Smooth muscle cell (in vitro differentiated cells): ENCODE measurements around the gene UBASH3B. TPM values are rescaled to one million over a fixed set of nuclear protein-coding genes. Genes with fewer than 3 reads are reported as not detected.

Source experiments
- DNase-seq: peaks from one replicate; lab custom pipeline; 2025; ENCODE audit not compliant: unreplicated experiment; lab: John Stamatoyannopoulos, UW
- H2AFZ ChIP-seq: fragments of 200-600 bp; sonication (generic); 2 replicates; pipeline ENCODE4 v1.6.0; 2016; ENCODE audit warnings: antibody characterized with exemption, low read depth, mild to moderate bottlenecking
- H3F3A ChIP-seq: fragments of 200-600 bp; sonication (generic); 2 replicates; pipeline ENCODE4 v1.6.0; 2017; ENCODE audit warnings: antibody characterized with exemption, low read depth
- H3K27ac ChIP-seq: fragments of 200-600 bp; sonication (generic); 2 replicates; pipeline ENCODE4 v1.5.1; 2016; ENCODE audit warnings: low read depth, mild to moderate bottlenecking
- H3K27me3 ChIP-seq: fragments of 200-600 bp; sonication (generic); 2 replicates; pipeline ENCODE4 v1.6.1; 2016; ENCODE audit warnings: low read depth, mild to moderate bottlenecking
- H3K36me3 ChIP-seq: fragments of 200-600 bp; sonication (generic); 2 replicates; pipeline ENCODE4 v1.5.1; 2016; ENCODE audit warnings: low read depth
- H3K4me1 ChIP-seq: fragments of 200-600 bp; sonication (generic); 2 replicates; pipeline ENCODE4 v1.5.1; 2016; ENCODE audit warnings: low read depth
- H3K4me2 ChIP-seq: fragments of 200-600 bp; sonication (generic); 2 replicates; pipeline ENCODE4 v1.6.0; 2016; ENCODE audit warnings: mild to moderate bottlenecking
- H3K4me3 ChIP-seq: fragments of 200-600 bp; sonication (generic); 2 replicates; pipeline ENCODE4 v1.5.1; 2016; ENCODE audit warnings: mild to moderate bottlenecking
- H3K79me2 ChIP-seq: fragments of 200-600 bp; sonication (generic); 2 replicates; pipeline ENCODE4 v1.6.0; 2016; ENCODE audit warnings: low read depth, mild to moderate bottlenecking
- H3K9ac ChIP-seq: fragments of 200-600 bp; sonication (generic); 2 replicates; pipeline ENCODE4 v1.6.0; 2016; ENCODE audit warnings: low read depth
- H3K9me3 ChIP-seq: fragments of 200-600 bp; sonication (generic); replicated peaks from 2 replicates; pipeline ENCODE4 v1.5.1; 2016; ENCODE audit warnings: low read depth
- H4K20me1 ChIP-seq: fragments of 200-600 bp; sonication (generic); 2 replicates; pipeline ENCODE4 v1.6.0; 2016; ENCODE audit warnings: low read depth
- CTCF ChIP-seq: fragments of 200-600 bp; sonication (generic); IDR thresholded peaks from 2 replicates; pipeline ENCODE4 v1.5.1; 2017; ENCODE audit warnings: borderline replicate concordance, mild to moderate bottlenecking, antibody characterized with exemption; ENCODE audit not compliant: insufficient read depth, poor library complexity, severe bottlenecking
- WGBS: methylation state at CpG from one replicate; pipeline ENCODE4 v1.1.7; 2016; ENCODE audit warnings: low lambda C conversion rate; 5-methylcytosine and 5-hydroxymethylcytosine counted together
- polyA plus RNA-seq: library from polyadenylated mRNA; unstranded; fragments of >200 nt; fragmentation: Nextera tagmentation; extraction: Ambion mirVana; gene quantifications from 2 replicates; pipeline ENCODE4 v1.2.1, GENCODE V29; 2016
- total RNA-seq: library from RNA; depleted of rRNA; stranded (reverse); fragments of >200 nt; gene quantifications from 2 replicates; pipeline ENCODE4 v1.2.3, GENCODE V29; 2014

UBASH3B gene
- total and polyA plus RNA-seq, 2 experiments from 2014 or later, result 15.8 to 30.5 TPM

GRCh38 chr11:122632181-122632824 is 23.2 kb upstream of the UBASH3B start:
- Histone ChIP-seq H4K20me1 (no peaks in the 10 kb centered on the region), H3K27ac (no peak overlapping the region), H3K9me3 (no peaks in the 10 kb centered on the region), H2AFZ (no peak overlapping the region), H3K9ac (no peak overlapping the region), H3F3A (no peaks in the 10 kb centered on the region), H3K4me2 (no peak overlapping the region), H3K4me1 (peaks cover 3% of the 10 kb centered on the region), H3K36me3 (no peaks in the 10 kb centered on the region), H3K4me3 (no peak overlapping the region), H3K79me2 (no peaks in the 10 kb centered on the region), H3K27me3 (no peaks in the 10 kb centered on the region)
- no peak for TF ChIP-seq CTCF
- 40% methylated on average over 11 of the region's 11 CpGs for WGBS
- DNase-seq, result no peak

GRCh38 chr11:122633219-122633829 is 22.2 kb upstream of the UBASH3B start:
- Histone ChIP-seq H2AFZ (no peak overlapping the region), H3K9me3 (no peaks in the 10 kb centered on the region), H3K4me2 (no peak overlapping the region), H4K20me1 (no peaks in the 10 kb centered on the region), H3K27me3 (no peaks in the 10 kb centered on the region), H3K4me3 (no peak overlapping the region), H3K36me3 (no peaks in the 10 kb centered on the region), H3K27ac (no peak overlapping the region), H3K79me2 (no peaks in the 10 kb centered on the region), H3K4me1 (peaks cover 3% of the 10 kb centered on the region), H3K9ac (no peak overlapping the region), H3F3A (no peaks in the 10 kb centered on the region)
- 62% methylated on average over 8 of the region's 8 CpGs for WGBS
- peak; percentile 57 for TF ChIP-seq CTCF
- no peak for DNase-seq

GRCh38 chr11:122634501-122634900 is 21.0 kb upstream of the UBASH3B start:
- DNase-seq, result no peak
- Histone ChIP-seq H3K4me2 (peak overlapping the region; percentile 35), H3K4me1 (peaks cover 3% of the 10 kb centered on the region), H3K27ac (no peak overlapping the region), H3K79me2 (no peaks in the 10 kb centered on the region), H3K4me3 (no peak overlapping the region), H3K27me3 (no peaks in the 10 kb centered on the region), H4K20me1 (no peaks in the 10 kb centered on the region), H3K9ac (no peak overlapping the region), H3K9me3 (no peaks in the 10 kb centered on the region), H2AFZ (peak overlapping the region; percentile 80), H3F3A (no peaks in the 10 kb centered on the region), H3K36me3 (no peaks in the 10 kb centered on the region)
- 40% methylated on average over 8 of the region's 8 CpGs for whole genome bisulfite sequencing
- no peak for TF ChIP-seq CTCF

GRCh38 chr11:122637541-122637940 is 18.0 kb upstream of the UBASH3B start:
- H3K27ac ChIP-seq, result no peak overlapping the region
- no peaks in the 10 kb centered on the region for H3F3A ChIP-seq
- 94% methylated on average over 6 of the region's 6 CpGs for WGBS
- H4K20me1 ChIP-seq, result no peaks in the 10 kb centered on the region
- H3K9ac ChIP-seq, result no peak overlapping the region
- peaks cover 3% of the 10 kb centered on the region for H3K4me1 ChIP-seq
- no peak overlapping the region for H2AFZ ChIP-seq
- TF ChIP-seq CTCF, result no peak
- no peak overlapping the region for H3K4me3 ChIP-seq
- H3K27me3 ChIP-seq, result no peaks in the 10 kb centered on the region
- no peaks in the 10 kb centered on the region for H3K9me3 ChIP-seq
- H3K36me3 ChIP-seq, result no peaks in the 10 kb centered on the region
- no peak for DNase-seq
- no peak overlapping the region for H3K4me2 ChIP-seq
- no peaks in the 10 kb centered on the region for H3K79me2 ChIP-seq
